ENCODE measurements around the gene FAM20A. TPM values are rescaled to one million over a fixed set of nuclear protein-coding genes. Genes with fewer than 3 reads are reported as not detected.

FAM20A gene
- total and polyA plus RNA-seq, 9 of the 15 experiments (the other 6 are each of a cell fraction or from before 2014, with no cell fraction given) = 0.07 TPM; not detected in 8

DNA sequence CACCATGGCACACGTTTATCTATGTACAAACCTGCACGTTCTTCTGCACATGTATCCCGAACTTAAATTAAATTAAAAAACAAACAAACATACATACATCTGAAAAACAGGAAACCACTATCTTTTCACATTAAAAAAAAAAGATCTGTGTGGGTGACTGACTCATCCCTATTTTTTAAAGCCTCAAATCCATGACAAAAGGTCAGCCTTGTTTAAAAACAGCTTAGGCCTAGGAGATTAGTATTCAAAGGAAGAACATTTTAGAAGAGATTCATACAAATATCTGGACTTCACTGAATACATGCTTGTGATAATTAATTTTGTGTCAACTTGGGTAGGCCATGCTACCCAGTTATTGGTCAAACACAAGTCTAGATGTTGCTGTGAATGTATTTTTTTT is 93.6 kb downstream of the FAM20A start:
- ATAC-seq = no peak
- Histone ChIP-seq H3K9me1 (ENCODE audit: control insufficient read depth, insufficient read depth, low read length) (no peaks in the 10 kb centered on the region), H3K9me3 (replicated peaks; ENCODE audit: control insufficient read depth, insufficient read depth, low read depth, low read length) (no peaks in the 10 kb centered on the region), H3K9ac (ENCODE audit: insufficient read depth in 1 of 2, low read depth in 2 of 2, low read length in 2 of 2) (no peak overlapping the region), H4K20me1 (replicated peaks; ENCODE audit: control insufficient read depth, insufficient read depth, low read length) (no peaks in the 10 kb centered on the region), H3K27me3 (ENCODE audit: control insufficient read depth in 2 of 2, insufficient read depth in 2 of 2, low read length in 2 of 2) (no peaks in the 10 kb centered on the region), H2AFZ (ENCODE audit: low read depth, low read length) (no peak overlapping the region), H3K27ac (ENCODE audit: extremely low read depth, low read depth, low read length) (no peak overlapping the region), H3K4me2 (ENCODE audit: insufficient read depth, low read length) (no peak overlapping the region), H3K4me3 (no peak overlapping the region), H3K79me2 (ENCODE audit: control insufficient read depth, insufficient read depth, low read length) (peaks cover 4% of the 10 kb centered on the region; the same call in 2 of the 3 replicates), H3K36me3 (ENCODE audit: control insufficient read depth, insufficient read depth, low read length) (no peaks in the 10 kb centered on the region), H3K4me1 (replicated peaks in 1 of 2; ENCODE audit: control insufficient read depth in 2 of 2, insufficient read depth in 2 of 2, low read length in 2 of 2) (peaks cover 0 to 7% of the 10 kb centered on the region in 2 experiments; a peak in 4 of 5 replicates)
- ChIA-PET POLR2A (no interaction called here), CTCF (ENCODE audit: low intra/inter-chr PET ratio) (no interaction called here)
- no TSS peak for BruUV-seq (replicated peaks)
- in situ Hi-C loops (cut with MboI) = no loop called here
- no peak for DNase-seq (ENCODE audit: extremely low read depth in 1 of 4, low spot score in 3 of 4)
- no peak for FAIRE-seq
- 16% methylated on average over 3 of the region's 3 CpGs for WGBS (ENCODE audit: insufficient coverage, low coverage, missing lambda C conversion rate)
- intact Hi-C loops (cut with micrococcal nuclease) = no loop called here
- no peak for TF ChIP-seq NFIX (CRISPR knock-in tag; IDR thresholded peaks at IDR 0.05; ENCODE audit: low read depth)

DNA sequence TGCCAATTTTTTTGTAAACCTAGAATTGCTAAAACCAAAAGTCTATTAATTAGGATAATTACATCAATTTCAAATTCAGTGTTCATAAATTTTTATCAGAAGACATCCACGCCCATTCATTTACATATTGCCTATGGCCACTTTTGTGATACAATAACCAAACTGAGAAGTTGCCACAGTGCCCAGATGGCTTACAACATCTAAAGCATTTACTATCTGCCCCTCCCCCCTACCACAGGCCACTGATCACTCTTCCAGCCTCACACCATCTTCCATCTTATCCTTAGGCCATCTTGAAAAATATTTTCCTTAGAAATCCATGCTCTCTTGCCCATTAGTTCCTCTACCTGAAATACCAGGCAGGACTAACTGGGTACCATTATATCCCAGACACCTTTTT is 95.2 kb downstream of the FAM20A start:
- H3K36me3 ChIP-seq (ENCODE audit: control insufficient read depth, insufficient read depth, low read length) = no peaks in the 10 kb centered on the region
- ATAC-seq = no peak
- no peak overlapping the region for H3K27ac ChIP-seq (ENCODE audit: extremely low read depth, low read depth, low read length)
- TF ChIP-seq GTF2A2 (tag; IDR thresholded peaks at IDR 0.05) (no peak), FOXJ2 (tag; IDR thresholded peaks at IDR 0.05) (no peak), HDGF (IDR thresholded peaks at IDR 0.05) (no peak), CREM (IDR thresholded peaks at IDR 0.05; ENCODE audit: low read depth) (no peak), ZNF23 (CRISPR knock-in tag; IDR thresholded peaks at IDR 0.05) (no peak), LARP7 (IDR thresholded peaks at IDR 0.05) (no peak)
- TF ChIP-seq, protein P1, sequence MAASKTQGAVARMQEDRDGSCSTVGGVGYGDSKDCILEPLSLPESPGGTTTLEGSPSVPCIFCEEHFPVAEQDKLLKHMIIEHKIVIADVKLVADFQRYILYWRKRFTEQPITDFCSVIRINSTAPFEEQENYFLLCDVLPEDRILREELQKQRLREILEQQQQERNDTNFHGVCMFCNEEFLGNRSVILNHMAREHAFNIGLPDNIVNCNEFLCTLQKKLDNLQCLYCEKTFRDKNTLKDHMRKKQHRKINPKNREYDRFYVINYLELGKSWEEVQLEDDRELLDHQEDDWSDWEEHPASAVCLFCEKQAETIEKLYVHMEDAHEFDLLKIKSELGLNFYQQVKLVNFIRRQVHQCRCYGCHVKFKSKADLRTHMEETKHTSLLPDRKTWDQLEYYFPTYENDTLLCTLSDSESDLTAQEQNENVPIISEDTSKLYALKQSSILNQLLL (CRISPR knock-in tag; IDR thresholded peaks at IDR 0.05; ENCODE audit: borderline replicate concordance) = no peak
- WGBS (ENCODE audit: insufficient coverage, low coverage, missing lambda C conversion rate) = 14% methylated on average over 1 of the region's 1 CpG
- no peaks in the 10 kb centered on the region; a peak in 1 of 5 replicates for H3K27me3 ChIP-seq (ENCODE audit: control insufficient read depth in 2 of 2, insufficient read depth in 2 of 2, low read length in 2 of 2)
- CTCF ChIA-PET (ENCODE audit: low intra/inter-chr PET ratio) = no interaction called here
- DNase-seq (ENCODE audit: extremely low read depth in 1 of 4, low spot score in 3 of 4) = no peak
- in situ Hi-C loops (cut with MboI) (no loop called here), intact Hi-C loops (cut with micrococcal nuclease) (no loop called here)
- H3K9ac ChIP-seq (ENCODE audit: insufficient read depth in 1 of 2, low read depth in 2 of 2, low read length in 2 of 2) = no peak overlapping the region
- H3K79me2 ChIP-seq (ENCODE audit: control insufficient read depth, insufficient read depth, low read length) = no peaks in the 10 kb centered on the region
- BruUV-seq (replicated peaks) = no TSS peak
- no peak overlapping the region for H3K4me2 ChIP-seq (ENCODE audit: insufficient read depth, low read length)
- POLR2A ChIA-PET = no interaction called here
- H3K9me1 ChIP-seq (ENCODE audit: control insufficient read depth, insufficient read depth, low read length) = no peaks in the 10 kb centered on the region
- FAIRE-seq = no peak
- no peaks in the 10 kb centered on the region for H4K20me1 ChIP-seq (replicated peaks; ENCODE audit: control insufficient read depth, insufficient read depth, low read length)
- no peaks in the 10 kb centered on the region for H3K9me3 ChIP-seq (replicated peaks; ENCODE audit: control insufficient read depth, insufficient read depth, low read depth, low read length)
- H3K4me3 ChIP-seq = no peak overlapping the region
- no peak overlapping the region for H2AFZ ChIP-seq (ENCODE audit: low read depth, low read length)
- H3K4me1 ChIP-seq (replicated peaks in 1 of 2; ENCODE audit: control insufficient read depth in 2 of 2, insufficient read depth in 2 of 2, low read length in 2 of 2) = no peaks in the 10 kb centered on the region; a peak in 3 of 5 replicates

Measured in K562 (cell line).